HCT116 (cell line): ENCODE data around the gene SNAP91. TPM values are rescaled to one million over a fixed set of nuclear protein-coding genes. Genes with fewer than 3 reads are reported as not detected.

Experiments
- ATAC-seq: fragments of 200-7000 bp; cut with Tn5 transposase; 2 replicates; pipeline ENCODE4 v1.9.1; 2020; ENCODE audit warnings: mild to moderate bottlenecking, moderate library complexity
- BruUV-seq: library from RNA; stranded (reverse); fragments of 400-500 nt; replicated peaks from 2 replicates; lab custom pipeline; 2021; lab: Mats Ljungman, UMichigan
- CTCF ChIA-PET: fragments of 300-600 bp; sonication (Branson Sonifier 250); formaldehyde crosslinking; loops from one replicate; lab custom pipeline; 2021; ENCODE audit warnings: antibody characterized with exemption; lab: Charles Lee
- POLR2A ChIA-PET: fragments of 300-600, 350-600 bp; sonication (Branson Sonifier 250); formaldehyde crosslinking; loops from one replicate; lab custom pipeline; 2021; ENCODE audit warnings: antibody characterized with exemption; lab: Charles Lee
- RAD21 ChIA-PET, 2 experiments: fragments of 300-600 bp; sonication (Branson Sonifier 250); formaldehyde crosslinking; loops; one replicate each; lab custom pipeline; 2023; ENCODE audit warnings: low total read pairs in 2 of 2; ENCODE audit not compliant: uncharacterized antibody in 2 of 2, unreplicated experiment in 2 of 2, low non-redundant PET in 1 of 2; lab: Charles Lee
- DNase-seq: peaks from one replicate; pipeline ENCODE4 v3.0.0-alpha.2; 2010; ENCODE audit warnings: low read depth, low spot score
- H2AFZ ChIP-seq: fragments of 200-600 bp; shearing (Covaris generic), sonication (generic); 2 replicates; pipeline ENCODE4 v1.6.1; 2017; ENCODE audit warnings: low read depth, mixed run types, mixed read lengths, antibody characterized with exemption, low read length; ENCODE audit not compliant: poor library complexity, severe bottlenecking
- H3K27ac ChIP-seq: 2 replicates; pipeline ENCODE4 v1.5.1; 2012; ENCODE audit warnings: low read depth, low read length
- H3K27me3 ChIP-seq: fragments of 200-600 bp; sonication (generic); 2 replicates; pipeline ENCODE4 v1.6.1; 2016; ENCODE audit warnings: mixed run types, low read length, mixed read lengths; ENCODE audit not compliant: insufficient read depth
- H3K36me3 ChIP-seq, 2 experiments: fragments of 200-500 bp in 1 of 2; fragments of 200-600 bp in 1 of 2; sonication (Bioruptor generic) in 1 of 2; sonication (generic) in 1 of 2; 2 replicates each; pipeline versions ENCODE4 v1.5.1 to v1.6.1; 2014 to 2016; ENCODE audit warnings: low read length in 2 of 2, inconsistent platforms in 1 of 2, mixed read lengths in 1 of 2, mixed run types in 1 of 2; ENCODE audit not compliant: insufficient read depth in 2 of 2, control insufficient read depth in 1 of 2
- H3K4me1 ChIP-seq, 2 experiments: fragments of 200-600 bp in 1 of 2; sonication (generic) in 1 of 2; 2 replicates each; pipeline versions ENCODE4 v1.5.1 to v1.6.1; 2012 to 2017; ENCODE audit warnings: low read length in 2 of 2, inconsistent platforms in 1 of 2, mild to moderate bottlenecking in 1 of 2, mixed read lengths in 1 of 2, mixed run types in 1 of 2, moderate library complexity in 1 of 2; ENCODE audit not compliant: insufficient read depth in 2 of 2, control insufficient read depth in 1 of 2
- H3K4me2 ChIP-seq: fragments of 200-600 bp; sonication (generic); 2 replicates; pipeline ENCODE4 v1.6.1; 2017; ENCODE audit warnings: mixed run types, low read length, mixed read lengths
- H3K4me3 ChIP-seq, 2 experiments: fragments of 200-600 bp in 1 of 2; sonication (generic) in 1 of 2; replicated peaks in 1 of 2; 2 replicates each; pipeline ENCODE4 v1.5.1; 2011 to 2016; ENCODE audit warnings: low read length in 2 of 2, control low read depth in 1 of 2, low read depth in 1 of 2, mild to moderate bottlenecking in 1 of 2, mixed read lengths in 1 of 2, mixed run types in 1 of 2
- H3K79me2 ChIP-seq: fragments of 200-600 bp; sonication (generic); 2 replicates; pipeline ENCODE4 v1.6.1; 2017; ENCODE audit warnings: mild to moderate bottlenecking, mixed run types, low read length, moderate library complexity, mixed read lengths; ENCODE audit not compliant: insufficient read depth
- H3K9ac ChIP-seq: fragments of 200-600 bp; sonication (generic); 2 replicates; pipeline ENCODE4 v1.6.1; 2016; ENCODE audit warnings: low read length, mixed read lengths
- H3K9me2 ChIP-seq: fragments of 200-600 bp; sonication (generic), shearing (Covaris generic); 2 replicates; pipeline ENCODE4 v1.6.1; 2017; ENCODE audit warnings: mixed run types, mild to moderate bottlenecking, moderate library complexity; ENCODE audit not compliant: insufficient read depth
- H3K9me3 ChIP-seq, 2 experiments: fragments of 200-500 bp in 1 of 2; fragments of 200-600 bp in 1 of 2; sonication (Bioruptor generic) in 1 of 2; sonication (generic) in 1 of 2; 2 replicates each; pipeline ENCODE4 v1.6.1; 2014 to 2017; ENCODE audit warnings: low read length in 2 of 2, mixed read lengths in 2 of 2, inconsistent platforms in 1 of 2, low read depth in 1 of 2, mild to moderate bottlenecking in 1 of 2, mixed run types in 1 of 2, moderate library complexity in 1 of 2; ENCODE audit not compliant: control insufficient read depth in 1 of 2, insufficient read depth in 1 of 2
- H4K20me1 ChIP-seq: fragments of 200-600 bp; sonication (generic), shearing (Covaris generic); 2 replicates; pipeline ENCODE4 v1.6.1; 2017; ENCODE audit warnings: mixed run types, mild to moderate bottlenecking, moderate library complexity; ENCODE audit not compliant: insufficient read depth
- CBX3 ChIP-seq: IDR thresholded peaks from 2 replicates; pipeline ENCODE4 v1.6.1; 2012; ENCODE audit warnings: low read depth
- CEBPB ChIP-seq: IDR thresholded peaks from 2 replicates; pipeline ENCODE4 v1.6.1; 2012; ENCODE audit warnings: low read depth
- EGR1 ChIP-seq: IDR thresholded peaks from 2 replicates; pipeline ENCODE4 v1.6.1; 2012; ENCODE audit warnings: low read depth
- ELF1 ChIP-seq: IDR thresholded peaks from 2 replicates; pipeline ENCODE4 v1.6.1; 2012; ENCODE audit warnings: low read depth, borderline replicate concordance
- EZH2 ChIP-seq: fragments of 200-600 bp; sonication (generic); IDR thresholded peaks from 2 replicates; pipeline ENCODE4 v1.6.1; 2017; ENCODE audit warnings: antibody characterized with exemption, mixed run types
- EZH2phosphoT487 ChIP-seq: fragments of 200-600 bp; IDR thresholded peaks from 2 replicates; pipeline ENCODE4 v1.6.1; 2018; ENCODE audit warnings: antibody characterized with exemption, borderline replicate concordance
- FOSL1 ChIP-seq: IDR thresholded peaks from 2 replicates; pipeline ENCODE4 v1.6.1; 2012; ENCODE audit warnings: low read depth
- POLR2AphosphoS5 ChIP-seq: IDR thresholded peaks from 2 replicates; pipeline ENCODE4 v1.6.1; 2011; ENCODE audit warnings: mild to moderate bottlenecking, low read depth, low read length, moderate library complexity
- RAD21 ChIP-seq: IDR thresholded peaks from 2 replicates; pipeline ENCODE4 v1.6.1; 2012; ENCODE audit warnings: low read depth, mild to moderate bottlenecking
- SIN3A ChIP-seq: IDR thresholded peaks from 2 replicates; pipeline ENCODE4 v1.6.1; 2012; ENCODE audit warnings: low read depth
- SP1 ChIP-seq: IDR thresholded peaks from 2 replicates; pipeline ENCODE4 v1.6.1; 2012; ENCODE audit warnings: low read depth
- TCF7L2 ChIP-seq: IDR thresholded peaks from 2 replicates; pipeline ENCODE4 v1.7.0; 2011; ENCODE audit warnings: borderline replicate concordance, inconsistent platforms; ENCODE audit not compliant: insufficient read depth, insufficient read length; ENCODE audit errors: extremely low read depth
- YY1 ChIP-seq: IDR thresholded peaks from 2 replicates; pipeline ENCODE4 v1.6.1; 2011; ENCODE audit warnings: low read length, low read depth, moderate library complexity, mild to moderate bottlenecking; ENCODE audit not compliant: insufficient replicate concordance; ENCODE audit errors: extremely low read depth
- ZFX ChIP-seq: fragments of 450-650 bp; IDR thresholded peaks from 2 replicates; pipeline ENCODE4 v1.6.1; 2017
- ZNF274 ChIP-seq: fragments of 200-500 bp; sonication (Bioruptor generic); IDR thresholded peaks from 2 replicates; pipeline ENCODE4 v1.6.1; 2014; ENCODE audit warnings: mild to moderate bottlenecking, low read depth, low read length, inconsistent platforms
- intact Hi-C: fragments of 100-400 bp; cut with micrococcal nuclease; formaldehyde crosslinking; loops from 2 replicates; pipeline ENCODE4 v1.10.0; 2022
- total RNA-seq: library from RNA; stranded (reverse); gene quantifications from one replicate; pipeline ENCODE4 v1.2.1, GENCODE V29; 2021; ENCODE audit not compliant: unreplicated experiment
- TF ChIP-seq, protein P1 (sequence below): IDR thresholded peaks from 2 replicates; pipeline ENCODE4 v1.6.1; 2011; ENCODE audit warnings: mild to moderate bottlenecking, low read length, moderate library complexity; ENCODE audit not compliant: insufficient replicate concordance; ENCODE audit errors: extremely low read depth
- TF ChIP-seq, protein P2 (sequence below): IDR thresholded peaks from 2 replicates; pipeline ENCODE4 v1.6.1; 2012; ENCODE audit warnings: low read depth
- TF ChIP-seq, protein P3 (sequence below): IDR thresholded peaks from 2 replicates; pipeline ENCODE4 v1.6.1; 2012
- TF ChIP-seq, protein P4 (sequence below): IDR thresholded peaks from 2 replicates; pipeline ENCODE4 v1.6.1; 2012

The SNAP91 gene
- total RNA-seq, 1 experiment from 2014 or later, result not detected

DNA sequence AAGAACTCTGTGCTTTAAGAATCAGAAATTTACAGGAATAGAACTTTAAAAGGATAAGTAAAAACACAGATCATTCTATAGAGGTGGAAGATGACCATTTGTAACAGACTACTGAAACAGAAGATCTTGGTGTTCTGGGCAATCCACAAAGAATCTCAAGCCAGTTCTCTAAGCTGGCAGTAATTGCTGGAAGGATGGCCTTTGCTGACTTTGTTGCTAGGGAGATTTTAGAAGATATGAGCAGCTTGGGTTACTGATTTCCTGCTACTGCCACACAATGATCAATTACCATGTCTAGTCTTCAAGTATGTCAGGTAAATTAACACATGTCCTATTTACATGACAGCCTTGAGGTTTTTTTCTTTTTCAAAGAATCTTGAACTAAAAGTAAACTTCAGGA, 31.1 kb downstream of the SNAP91 start (continued):
- TF ChIP-seq POLR2AphosphoS5, result no peak

DNA sequence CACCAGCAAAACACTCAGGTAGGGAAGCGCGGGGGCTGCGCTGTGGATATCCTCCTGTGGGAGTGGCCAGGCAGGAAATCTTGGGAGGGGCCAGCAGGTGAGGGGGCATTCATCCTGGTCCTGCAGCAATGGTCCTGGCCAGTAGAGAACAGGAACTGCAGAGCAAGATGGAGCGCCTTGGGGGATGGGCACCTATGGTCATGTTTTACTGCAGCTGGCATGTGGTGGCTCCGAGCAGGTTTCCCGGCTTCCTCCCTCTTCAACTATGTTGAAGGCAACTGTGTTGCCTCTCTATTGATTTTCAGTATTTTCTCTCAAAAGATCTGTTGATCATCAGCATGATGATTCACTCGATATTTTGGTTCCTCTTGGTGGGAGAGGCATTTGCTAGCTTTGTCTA, 70.9 kb downstream of the SNAP91 start:
- RAD21 ChIA-PET, result no interaction called here
- no peaks in the 10 kb centered on the region for H4K20me1 ChIP-seq
- intact Hi-C loops, result no loop called here
- no peak overlapping the region for H3K9ac ChIP-seq
- CTCF ChIA-PET, result interaction anchor here (0.9 kb wide), 1 partner anchor 23 kb away, joined by 3 read pairs; no protein-coding TSS in a partner anchor
- H3K27ac ChIP-seq, result no peak overlapping the region
- no peak overlapping the region for H2AFZ ChIP-seq
- no peaks in the 10 kb centered on the region; the same call in 1 of the 2 replicates for H3K27me3 ChIP-seq
- no peak for DNase-seq
- BruUV-seq, result no TSS peak
- no peaks in the 10 kb centered on the region for H3K4me1 ChIP-seq
- no peaks in the 10 kb centered on the region for H3K9me2 ChIP-seq
- no peaks in the 10 kb centered on the region for H3K79me2 ChIP-seq
- H3K4me2 ChIP-seq, result no peak overlapping the region
- H3K9me3 ChIP-seq, result no peaks in the 10 kb centered on the region
- POLR2A ChIA-PET, result no interaction called here
- no peak overlapping the region for H3K4me3 ChIP-seq
- TF ChIP-seq, protein P1, sequence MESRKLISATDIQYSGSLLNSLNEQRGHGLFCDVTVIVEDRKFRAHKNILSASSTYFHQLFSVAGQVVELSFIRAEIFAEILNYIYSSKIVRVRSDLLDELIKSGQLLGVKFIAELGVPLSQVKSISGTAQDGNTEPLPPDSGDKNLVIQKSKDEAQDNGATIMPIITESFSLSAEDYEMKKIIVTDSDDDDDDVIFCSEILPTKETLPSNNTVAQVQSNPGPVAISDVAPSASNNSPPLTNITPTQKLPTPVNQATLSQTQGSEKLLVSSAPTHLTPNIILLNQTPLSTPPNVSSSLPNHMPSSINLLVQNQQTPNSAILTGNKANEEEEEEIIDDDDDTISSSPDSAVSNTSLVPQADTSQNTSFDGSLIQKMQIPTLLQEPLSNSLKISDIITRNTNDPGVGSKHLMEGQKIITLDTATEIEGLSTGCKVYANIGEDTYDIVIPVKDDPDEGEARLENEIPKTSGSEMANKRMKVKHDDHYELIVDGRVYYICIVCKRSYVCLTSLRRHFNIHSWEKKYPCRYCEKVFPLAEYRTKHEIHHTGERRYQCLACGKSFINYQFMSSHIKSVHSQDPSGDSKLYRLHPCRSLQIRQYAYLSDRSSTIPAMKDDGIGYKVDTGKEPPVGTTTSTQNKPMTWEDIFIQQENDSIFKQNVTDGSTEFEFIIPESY, result no peak
- TF ChIP-seq, protein P2, sequence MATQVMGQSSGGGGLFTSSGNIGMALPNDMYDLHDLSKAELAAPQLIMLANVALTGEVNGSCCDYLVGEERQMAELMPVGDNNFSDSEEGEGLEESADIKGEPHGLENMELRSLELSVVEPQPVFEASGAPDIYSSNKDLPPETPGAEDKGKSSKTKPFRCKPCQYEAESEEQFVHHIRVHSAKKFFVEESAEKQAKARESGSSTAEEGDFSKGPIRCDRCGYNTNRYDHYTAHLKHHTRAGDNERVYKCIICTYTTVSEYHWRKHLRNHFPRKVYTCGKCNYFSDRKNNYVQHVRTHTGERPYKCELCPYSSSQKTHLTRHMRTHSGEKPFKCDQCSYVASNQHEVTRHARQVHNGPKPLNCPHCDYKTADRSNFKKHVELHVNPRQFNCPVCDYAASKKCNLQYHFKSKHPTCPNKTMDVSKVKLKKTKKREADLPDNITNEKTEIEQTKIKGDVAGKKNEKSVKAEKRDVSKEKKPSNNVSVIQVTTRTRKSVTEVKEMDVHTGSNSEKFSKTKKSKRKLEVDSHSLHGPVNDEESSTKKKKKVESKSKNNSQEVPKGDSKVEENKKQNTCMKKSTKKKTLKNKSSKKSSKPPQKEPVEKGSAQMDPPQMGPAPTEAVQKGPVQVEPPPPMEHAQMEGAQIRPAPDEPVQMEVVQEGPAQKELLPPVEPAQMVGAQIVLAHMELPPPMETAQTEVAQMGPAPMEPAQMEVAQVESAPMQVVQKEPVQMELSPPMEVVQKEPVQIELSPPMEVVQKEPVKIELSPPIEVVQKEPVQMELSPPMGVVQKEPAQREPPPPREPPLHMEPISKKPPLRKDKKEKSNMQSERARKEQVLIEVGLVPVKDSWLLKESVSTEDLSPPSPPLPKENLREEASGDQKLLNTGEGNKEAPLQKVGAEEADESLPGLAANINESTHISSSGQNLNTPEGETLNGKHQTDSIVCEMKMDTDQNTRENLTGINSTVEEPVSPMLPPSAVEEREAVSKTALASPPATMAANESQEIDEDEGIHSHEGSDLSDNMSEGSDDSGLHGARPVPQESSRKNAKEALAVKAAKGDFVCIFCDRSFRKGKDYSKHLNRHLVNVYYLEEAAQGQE, result no peak
- TF ChIP-seq RAD21 (no peak), SIN3A (no peak), YY1 (no peak), ZFX (no peak), ZNF274 (no peak), ELF1 (no peak), SP1 (no peak), EGR1 (no peak), EZH2 (no peak), CEBPB (no peak), TCF7L2 (no peak), FOSL1 (no peak), CBX3 (no peak), EZH2phosphoT487 (no peak)
- TF ChIP-seq, protein P3, sequence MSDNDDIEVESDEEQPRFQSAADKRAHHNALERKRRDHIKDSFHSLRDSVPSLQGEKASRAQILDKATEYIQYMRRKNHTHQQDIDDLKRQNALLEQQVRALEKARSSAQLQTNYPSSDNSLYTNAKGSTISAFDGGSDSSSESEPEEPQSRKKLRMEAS, result no peak
- TF ChIP-seq, protein P4, sequence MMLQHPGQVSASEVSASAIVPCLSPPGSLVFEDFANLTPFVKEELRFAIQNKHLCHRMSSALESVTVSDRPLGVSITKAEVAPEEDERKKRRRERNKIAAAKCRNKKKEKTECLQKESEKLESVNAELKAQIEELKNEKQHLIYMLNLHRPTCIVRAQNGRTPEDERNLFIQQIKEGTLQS, result no peak
- no peaks in the 10 kb centered on the region for H3K36me3 ChIP-seq
- ATAC-seq, result no peak
